IMR-90 (cell line): Measurements from ENCODE around the gene IAPP. TPM values are rescaled to one million over a fixed set of nuclear protein-coding genes. Genes with fewer than 3 reads are reported as not detected.

Experiments
- ATAC-seq: fragments of 200-7000 bp; cut with Tn5 transposase; 2 replicates; pipeline ENCODE4 v1.9.1; 2020; ENCODE audit warnings: low read depth, mild to moderate bottlenecking, moderate library complexity
- BruUV-seq: library from RNA; stranded (reverse); fragments of 400-500 nt; replicated peaks from 2 replicates; lab custom pipeline; 2021; lab: Mats Ljungman, UMichigan
- CTCF ChIA-PET: fragments of 300-600 bp; formaldehyde crosslinking; extraction: SDS; loops from one replicate; lab custom pipeline; 2021; ENCODE audit warnings: antibody characterized with exemption; lab: Yijun Ruan, JAX
- POLR2A ChIA-PET: fragments of 300-600 bp; sonication (Branson Sonifier 250); formaldehyde crosslinking; loops from one replicate; lab custom pipeline; 2022; ENCODE audit warnings: antibody characterized with exemption; ENCODE audit not compliant: unreplicated experiment; lab: Charles Lee
- DNase-seq: peaks from one replicate; pipeline ENCODE4 v3.0.0; 2013
- H2AFZ ChIP-seq: replicated peaks from 2 replicates; pipeline ENCODE3; 2013; ENCODE audit warnings: low read length, mild to moderate bottlenecking; ENCODE audit not compliant: poor library complexity
- H2AK5ac ChIP-seq: 2 replicates; pipeline ENCODE4 v1.6.1; 2013; ENCODE audit warnings: low read depth, low read length, inconsistent platforms
- H2AK9ac ChIP-seq: replicated peaks from 2 replicates; pipeline ENCODE3; 2013; ENCODE audit warnings: mild to moderate bottlenecking, low read depth, low read length, moderate library complexity; ENCODE audit not compliant: poor library complexity
- H2BK120ac ChIP-seq: 2 replicates; pipeline ENCODE4 v1.6.1; 2013; ENCODE audit warnings: low read depth, low read length, inconsistent platforms
- H2BK15ac ChIP-seq: 3 replicates; pipeline ENCODE4 v1.6.1; 2013; ENCODE audit warnings: low read depth, low read length, inconsistent platforms
- H2BK20ac ChIP-seq: 2 replicates; pipeline ENCODE4 v1.6.1; 2013; ENCODE audit warnings: low read depth, mild to moderate bottlenecking, inconsistent platforms, low read length, moderate library complexity
- H2BK5ac ChIP-seq: 2 replicates; pipeline ENCODE4 v1.6.1; 2013; ENCODE audit warnings: mild to moderate bottlenecking, low read depth, low read length, inconsistent platforms; ENCODE audit not compliant: poor library complexity, severe bottlenecking
- H3K14ac ChIP-seq: replicated peaks from 2 replicates; pipeline ENCODE4 v1.6.1; 2013; ENCODE audit warnings: low read depth, low read length, inconsistent platforms
- H3K18ac ChIP-seq: 2 replicates; pipeline ENCODE4 v1.6.1; 2013; ENCODE audit warnings: low read depth, low read length, control low read depth
- H3K23ac ChIP-seq: 2 replicates; pipeline ENCODE4 v1.6.1; 2013; ENCODE audit warnings: low read depth, low read length, inconsistent platforms
- H3K27ac ChIP-seq: 2 replicates; pipeline ENCODE4 v1.5.1; 2013; ENCODE audit warnings: mild to moderate bottlenecking, control low read depth, low read length; ENCODE audit not compliant: insufficient read depth
- H3K27me3 ChIP-seq: 2 replicates; pipeline ENCODE4 v1.6.1; 2013; ENCODE audit warnings: low read length; ENCODE audit not compliant: control insufficient read depth, insufficient read depth
- H3K36me3 ChIP-seq: 2 replicates; pipeline ENCODE4 v1.6.1; 2013; ENCODE audit warnings: low read length, mixed read lengths; ENCODE audit not compliant: control insufficient read depth, insufficient read depth
- H3K4ac ChIP-seq: 2 replicates; pipeline ENCODE4 v1.6.1; 2013; ENCODE audit warnings: low read depth, low read length, inconsistent platforms
- H3K4me1 ChIP-seq: 2 replicates; pipeline ENCODE4 v1.6.1; 2013; ENCODE audit warnings: low read length, mixed read lengths; ENCODE audit not compliant: control insufficient read depth, insufficient read depth
- H3K4me2 ChIP-seq: 2 replicates; pipeline ENCODE4 v1.6.1; 2013; ENCODE audit warnings: low read depth, mild to moderate bottlenecking, control low read depth, low read length, moderate library complexity
- H3K4me3 ChIP-seq: 2 replicates; pipeline ENCODE4 v1.5.1; 2013; ENCODE audit warnings: low read depth, mild to moderate bottlenecking, control low read depth, low read length, moderate library complexity; ENCODE audit not compliant: insufficient read depth
- H3K56ac ChIP-seq: 2 replicates; pipeline ENCODE4 v1.6.1; 2013; ENCODE audit warnings: low read length, inconsistent platforms; ENCODE audit not compliant: insufficient read depth; ENCODE audit errors: extremely low read depth
- H3K79me1 ChIP-seq, 2 experiments: 2 replicates each; pipeline ENCODE4 v1.6.1; 2013; ENCODE audit warnings: low read length in 2 of 2, inconsistent platforms in 1 of 2, low read depth in 1 of 2
- H3K9ac ChIP-seq: 2 replicates; pipeline ENCODE4 v1.6.1; 2013; ENCODE audit warnings: low read depth, low read length, control low read depth
- H3K9me1 ChIP-seq: 2 replicates; pipeline ENCODE4 v1.6.1; 2013; ENCODE audit warnings: low read length, inconsistent platforms; ENCODE audit not compliant: insufficient read depth
- H3K9me3 ChIP-seq: 2 replicates; pipeline ENCODE4 v1.6.1; 2013; ENCODE audit warnings: low read length; ENCODE audit not compliant: control insufficient read depth, insufficient read depth
- H4K20me1 ChIP-seq: 2 replicates; pipeline ENCODE4 v1.6.1; 2013; ENCODE audit warnings: low read length, inconsistent platforms; ENCODE audit not compliant: insufficient read depth
- H4K5ac ChIP-seq: 2 replicates; pipeline ENCODE4 v1.6.1; 2013; ENCODE audit warnings: mild to moderate bottlenecking, low read depth, low read length, control low read depth
- H4K8ac ChIP-seq, 2 experiments: 2 replicates each; pipeline ENCODE4 v1.6.1; 2013; ENCODE audit warnings: low read depth in 2 of 2, low read length in 2 of 2, control low read depth in 1 of 2, inconsistent platforms in 1 of 2
- H4K91ac ChIP-seq: 2 replicates; pipeline ENCODE4 v1.6.1; 2013; ENCODE audit warnings: low read depth, low read length, inconsistent platforms; ENCODE audit not compliant: insufficient read depth
- BHLHE40 ChIP-seq: fragments of 150-350 bp; IDR thresholded peaks from 2 replicates; pipeline ENCODE4 v1.6.1; 2016; ENCODE audit warnings: mild to moderate bottlenecking, low read depth, low read length
- CEBPB ChIP-seq: IDR thresholded peaks from 2 replicates; pipeline ENCODE4 v1.6.1; 2012; ENCODE audit warnings: low read depth, low read length, improper control_type of control experiment
- CHD1 ChIP-seq: IDR thresholded peaks from 2 replicates; pipeline ENCODE4 v1.6.1; 2012; ENCODE audit warnings: low read depth, low read length, improper control_type of control experiment
- FOS ChIP-seq: fragments of 150-350 bp; IDR thresholded peaks from 2 replicates; pipeline ENCODE4 v1.6.1; 2016; ENCODE audit warnings: low read depth, low read length
- MAFK ChIP-seq: IDR thresholded peaks from 2 replicates; pipeline ENCODE4 v1.6.1; 2012; ENCODE audit warnings: low read depth, low read length, improper control_type of control experiment
- MAZ ChIP-seq: IDR thresholded peaks from 2 replicates; pipeline ENCODE4 v1.6.1; 2012; ENCODE audit warnings: low read depth, mild to moderate bottlenecking, low read length, improper control_type of control experiment, moderate library complexity, borderline replicate concordance
- MXI1 ChIP-seq: IDR thresholded peaks from 2 replicates; pipeline ENCODE4 v1.6.1; 2012; ENCODE audit warnings: low read depth, mild to moderate bottlenecking, low read length, moderate library complexity, borderline replicate concordance
- NFE2L2 ChIP-seq: fragments of 150-350 bp; IDR thresholded peaks from 2 replicates; pipeline ENCODE4 v1.6.1; 2016; ENCODE audit warnings: low read depth, mild to moderate bottlenecking, low read length
- POLR2A ChIP-seq: IDR thresholded peaks from 2 replicates; pipeline ENCODE4 v1.6.1; 2012; ENCODE audit warnings: mild to moderate bottlenecking, low read depth, low read length
- RAD21 ChIP-seq: IDR thresholded peaks from 2 replicates; pipeline ENCODE4 v1.6.1; 2012; ENCODE audit warnings: low read length, improper control_type of control experiment
- RCOR1 ChIP-seq: IDR thresholded peaks from 2 replicates; pipeline ENCODE4 v1.6.1; 2012; ENCODE audit warnings: mild to moderate bottlenecking, low read length, improper control_type of control experiment; ENCODE audit not compliant: insufficient replicate concordance
- SMC3 ChIP-seq: fragments of 150-350 bp; IDR thresholded peaks from 2 replicates; pipeline ENCODE4 v1.6.1; 2016; ENCODE audit warnings: low read depth, mild to moderate bottlenecking, antibody characterized with exemption, low read length, moderate library complexity
- WGBS, 2 experiments: methylation state at CpG; one replicate each; pipeline versions ENCODE4 v1.1.5 to v1.1.7; 2013; ENCODE audit warnings: missing lambda C conversion rate in 2 of 2; ENCODE audit not compliant: insufficient read length in 1 of 2; ENCODE audit errors: extremely low coverage in 2 of 2; 5-methylcytosine and 5-hydroxymethylcytosine counted together
- dilution Hi-C: fragments of 300-500 bp; cut with HindIII; formaldehyde crosslinking; loops from one replicate; pipeline ENCODE4 v1.14.3; 2018; ENCODE audit warnings: low sequenced_read_pairs; ENCODE audit not compliant: unreplicated experiment
- in situ Hi-C: fragments of 300-500 bp; cut with MboI; formaldehyde crosslinking; loops from 3 replicates; pipeline ENCODE4 v1.14.3; 2019; ENCODE audit warnings: low sequenced_read_pairs, inconsistent platforms, mixed read lengths
- intact Hi-C: fragments of 100-400 bp; cut with micrococcal nuclease; formaldehyde crosslinking; loops from 2 replicates; pipeline ENCODE4 v1.10.0; 2022
- polyA plus RNA-seq, 3 experiments: library from polyadenylated mRNA; depleted of rRNA; stranded (reverse); fragments of >200 nt; gene quantifications; 2 replicates each; pipeline ENCODE4 v1.2.3, GENCODE V29; 2012; ENCODE audit warnings: low replicate concordance in 1 of 3
- total RNA-seq: library from RNA; depleted of rRNA; stranded (reverse); fragments of >200 nt; gene quantifications from 2 replicates; pipeline ENCODE4 v1.2.3, GENCODE V29; 2012
- TF ChIP-seq, protein P1 (sequence below): conservative IDR thresholded peaks from 2 replicates; pipeline ENCODE4 v1.5.1; 2012; ENCODE audit warnings: mild to moderate bottlenecking, low read depth, low read length, improper control_type of control experiment
- TF ChIP-seq, protein P2 (sequence below): fragments of 150-350 bp; IDR thresholded peaks from 2 replicates; pipeline ENCODE4 v1.6.1; 2017; ENCODE audit warnings: mild to moderate bottlenecking, antibody characterized with exemption, low read length, low read depth
- TF ChIP-seq, protein P3 (sequence below): fragments of 150-350 bp; IDR thresholded peaks from 2 replicates; pipeline ENCODE4 v1.6.1; 2016; ENCODE audit warnings: low read depth, mild to moderate bottlenecking, low read length, moderate library complexity, borderline replicate concordance

Gene IAPP
- total and polyA plus RNA-seq, 2 of the 4 experiments (the other 2 are of a cell fraction): not detected

DNA sequence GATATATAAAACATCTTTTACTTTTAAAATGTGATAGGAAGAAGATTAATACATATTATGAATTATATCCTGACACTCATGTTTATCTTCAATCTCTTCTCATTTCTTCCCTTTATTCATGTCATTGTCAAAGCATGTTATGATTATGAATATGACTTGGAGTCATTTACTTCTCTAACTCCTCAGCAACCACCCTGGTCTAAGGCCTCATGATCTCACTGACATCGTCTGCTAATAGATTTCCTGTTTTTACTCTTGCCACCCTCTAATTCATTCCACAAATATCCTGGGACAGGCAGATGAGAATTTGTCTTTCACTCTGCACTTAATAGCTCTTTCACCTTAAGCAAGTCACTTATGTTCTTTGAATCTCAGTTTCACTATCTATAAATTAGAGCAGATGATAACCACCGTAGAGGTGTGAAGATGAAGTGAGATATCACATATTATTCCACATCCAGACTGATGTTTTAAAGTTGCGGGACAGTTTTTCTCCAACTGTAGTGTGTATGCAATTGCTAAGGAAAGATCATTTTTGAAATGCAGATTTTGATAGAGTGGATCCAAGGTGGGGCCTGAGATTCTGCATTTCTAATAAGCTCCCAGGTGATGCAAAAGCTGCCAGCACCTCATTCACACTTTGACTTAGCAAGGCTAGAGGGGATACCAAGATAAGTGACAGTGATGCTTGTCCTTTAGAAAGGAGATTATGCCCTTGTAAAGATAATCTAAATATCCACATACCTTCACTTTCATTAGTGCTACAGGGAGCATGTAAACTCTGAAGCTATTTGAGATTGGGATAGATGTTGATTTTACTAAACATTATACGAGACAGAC lies 3.3 kb upstream of the IAPP start:
- Histone ChIP-seq H3K36me3 (no peaks in the 10 kb centered on the region), H4K5ac (no peak overlapping the region), H4K91ac (no peak overlapping the region), H2BK5ac (no peak overlapping the region), H3K4me3 (no peak overlapping the region), H2AK9ac (no peak overlapping the region), H3K14ac (no peak overlapping the region), H3K4ac (no peak overlapping the region), H3K9ac (no peak overlapping the region), H2AFZ (no peak overlapping the region), H3K18ac (no peak overlapping the region), H3K9me3 (no peaks in the 10 kb centered on the region), H4K20me1 (no peaks in the 10 kb centered on the region), H2AK5ac (no peak overlapping the region), H3K56ac (no peak overlapping the region), H3K27me3 (no peaks in the 10 kb centered on the region), H2BK15ac (no peak overlapping the region), H3K4me2 (no peak overlapping the region), H2BK120ac (no peak overlapping the region), H3K4me1 (no peaks in the 10 kb centered on the region), H3K79me1 (no peaks in the 10 kb centered on the region), H3K27ac (no peak overlapping the region), H3K9me1 (no peaks in the 10 kb centered on the region), H4K8ac (no peak overlapping the region), H3K23ac (no peak overlapping the region), H2BK20ac (no peak overlapping the region)
- ChIA-PET POLR2A (no interaction called here), CTCF (interaction anchor here (0.9 kb wide), 1 partner anchor 42 kb away, joined by 3 read pairs; no protein-coding TSS in a partner anchor)
- dilution Hi-C loops: no loop called here
- intact Hi-C loops: no loop called here
- 0% methylated on average over 1 of the region's 4 CpGs; no CpG with 5 or more reads in 1 of the 2 experiments for WGBS, 2 experiments
- no TSS peak for BruUV-seq
- no peak for ATAC-seq
- no peak for DNase-seq
- in situ Hi-C loops: no loop called here
- TF ChIP-seq CEBPB: no peak
- TF ChIP-seq POLR2A: no peak
- TF ChIP-seq, protein P1, sequence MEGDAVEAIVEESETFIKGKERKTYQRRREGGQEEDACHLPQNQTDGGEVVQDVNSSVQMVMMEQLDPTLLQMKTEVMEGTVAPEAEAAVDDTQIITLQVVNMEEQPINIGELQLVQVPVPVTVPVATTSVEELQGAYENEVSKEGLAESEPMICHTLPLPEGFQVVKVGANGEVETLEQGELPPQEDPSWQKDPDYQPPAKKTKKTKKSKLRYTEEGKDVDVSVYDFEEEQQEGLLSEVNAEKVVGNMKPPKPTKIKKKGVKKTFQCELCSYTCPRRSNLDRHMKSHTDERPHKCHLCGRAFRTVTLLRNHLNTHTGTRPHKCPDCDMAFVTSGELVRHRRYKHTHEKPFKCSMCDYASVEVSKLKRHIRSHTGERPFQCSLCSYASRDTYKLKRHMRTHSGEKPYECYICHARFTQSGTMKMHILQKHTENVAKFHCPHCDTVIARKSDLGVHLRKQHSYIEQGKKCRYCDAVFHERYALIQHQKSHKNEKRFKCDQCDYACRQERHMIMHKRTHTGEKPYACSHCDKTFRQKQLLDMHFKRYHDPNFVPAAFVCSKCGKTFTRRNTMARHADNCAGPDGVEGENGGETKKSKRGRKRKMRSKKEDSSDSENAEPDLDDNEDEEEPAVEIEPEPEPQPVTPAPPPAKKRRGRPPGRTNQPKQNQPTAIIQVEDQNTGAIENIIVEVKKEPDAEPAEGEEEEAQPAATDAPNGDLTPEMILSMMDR: no peak
- TF ChIP-seq MAFK: no peak
- no peak for TF ChIP-seq MAZ
- TF ChIP-seq NFE2L2: no peak
- TF ChIP-seq, protein P2, sequence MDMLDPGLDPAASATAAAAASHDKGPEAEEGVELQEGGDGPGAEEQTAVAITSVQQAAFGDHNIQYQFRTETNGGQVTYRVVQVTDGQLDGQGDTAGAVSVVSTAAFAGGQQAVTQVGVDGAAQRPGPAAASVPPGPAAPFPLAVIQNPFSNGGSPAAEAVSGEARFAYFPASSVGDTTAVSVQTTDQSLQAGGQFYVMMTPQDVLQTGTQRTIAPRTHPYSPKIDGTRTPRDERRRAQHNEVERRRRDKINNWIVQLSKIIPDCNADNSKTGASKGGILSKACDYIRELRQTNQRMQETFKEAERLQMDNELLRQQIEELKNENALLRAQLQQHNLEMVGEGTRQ: no peak
- TF ChIP-seq FOS: no peak
- no peak for TF ChIP-seq MXI1
- TF ChIP-seq CHD1: no peak
- no peak for TF ChIP-seq RAD21
- TF ChIP-seq, protein P3, sequence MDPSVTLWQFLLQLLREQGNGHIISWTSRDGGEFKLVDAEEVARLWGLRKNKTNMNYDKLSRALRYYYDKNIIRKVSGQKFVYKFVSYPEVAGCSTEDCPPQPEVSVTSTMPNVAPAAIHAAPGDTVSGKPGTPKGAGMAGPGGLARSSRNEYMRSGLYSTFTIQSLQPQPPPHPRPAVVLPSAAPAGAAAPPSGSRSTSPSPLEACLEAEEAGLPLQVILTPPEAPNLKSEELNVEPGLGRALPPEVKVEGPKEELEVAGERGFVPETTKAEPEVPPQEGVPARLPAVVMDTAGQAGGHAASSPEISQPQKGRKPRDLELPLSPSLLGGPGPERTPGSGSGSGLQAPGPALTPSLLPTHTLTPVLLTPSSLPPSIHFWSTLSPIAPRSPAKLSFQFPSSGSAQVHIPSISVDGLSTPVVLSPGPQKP: no peak
- TF ChIP-seq RCOR1: no peak
- TF ChIP-seq BHLHE40: no peak
- TF ChIP-seq SMC3: no peak
